Endothelial cell of umbilical vein (primary cell): ENCODE measurements around the gene PPP4R1. TPM values are rescaled to one million over a fixed set of nuclear protein-coding genes. Genes with fewer than 3 reads are reported as not detected.

Experiments
- BruUV-seq: library from RNA; stranded (reverse); fragments of 400-500 nt; replicated peaks from 2 replicates; lab custom pipeline; 2021; lab: Mats Ljungman, UMichigan
- CTCF ChIA-PET: fragments of 300-600, 350-600 bp; sonication (Branson Sonifier 250); formaldehyde crosslinking; loops from one replicate; lab custom pipeline; 2021; ENCODE audit warnings: antibody characterized with exemption, inconsistent platforms; lab: Charles Lee
- POLR2A ChIA-PET: fragments of 300-600, 350-600 bp; sonication (Branson Sonifier 250); formaldehyde crosslinking; loops from one replicate; lab custom pipeline; 2021; ENCODE audit warnings: antibody characterized with exemption, inconsistent platforms; lab: Charles Lee
- DNase-seq: peaks from one replicate; pipeline ENCODE4 v3.0.0-alpha.2; 2011; ENCODE audit warnings: low read depth, low spot score
- FAIRE-seq: peaks from 2 replicates; lab custom pipeline; 2011; peaks lifted over from hg19 to GRCh38; lab: Jason Lieb, UNC
- H2AFZ ChIP-seq: 2 replicates; pipeline ENCODE4 v1.6.0; 2012; ENCODE audit warnings: low read depth, low read length, control low read depth, inconsistent platforms
- H3K27ac ChIP-seq: 2 replicates; pipeline ENCODE4 v1.5.1; 2011; ENCODE audit warnings: low read depth, mild to moderate bottlenecking, control low read depth, low read length, moderate library complexity; ENCODE audit not compliant: insufficient read depth
- H3K27me3 ChIP-seq, 2 experiments: 2 replicates each; pipeline versions ENCODE4 v1.6.0 to v1.6.1; 2011; ENCODE audit warnings: low read length in 2 of 2, mixed read lengths in 1 of 2; ENCODE audit not compliant: control insufficient read depth in 2 of 2, insufficient read depth in 2 of 2
- H3K36me3 ChIP-seq, 2 experiments: 2 replicates in 1 of 2; 3 replicates in 1 of 2; pipeline ENCODE4 v1.5.1; 2011; ENCODE audit warnings: low read length in 2 of 2, mild to moderate bottlenecking in 1 of 2, moderate library complexity in 1 of 2; ENCODE audit not compliant: control insufficient read depth in 2 of 2, insufficient read depth in 2 of 2; ENCODE audit errors: extremely low read depth in 1 of 2
- H3K4me1 ChIP-seq: 3 replicates; pipeline ENCODE4 v1.5.1; 2011; ENCODE audit warnings: mild to moderate bottlenecking, low read length; ENCODE audit not compliant: control insufficient read depth, insufficient read depth; ENCODE audit errors: extremely low read depth
- H3K4me2 ChIP-seq: 2 replicates; pipeline ENCODE4 v1.6.1; 2011; ENCODE audit warnings: low read length, control low read depth, mixed read lengths; ENCODE audit not compliant: insufficient read depth
- H3K4me3 ChIP-seq, 3 experiments: fragments of 200-600 bp in 1 of 3; sonication (generic), shearing (Covaris generic) in 1 of 3; replicated peaks in 1 of 3; 2 replicates each; pipeline ENCODE4 v1.5.1; 2011 to 2016; ENCODE audit warnings: control low read depth in 3 of 3, low read length in 3 of 3, mild to moderate bottlenecking in 2 of 3, inconsistent platforms in 1 of 3, low read depth in 1 of 3, moderate library complexity in 1 of 3; ENCODE audit not compliant: insufficient read depth in 1 of 3
- H3K79me2 ChIP-seq: 2 replicates; pipeline ENCODE4 v1.6.0; 2012; ENCODE audit warnings: low read length, inconsistent platforms; ENCODE audit not compliant: control insufficient read depth, insufficient read depth
- H3K9ac ChIP-seq: replicated peaks from 2 replicates; pipeline ENCODE3; 2011; ENCODE audit warnings: low read length, control low read depth; ENCODE audit not compliant: insufficient read depth; ENCODE audit errors: extremely low read depth
- H3K9me1 ChIP-seq: replicated peaks from 3 replicates; pipeline ENCODE4 v1.6.0; 2011; ENCODE audit warnings: mild to moderate bottlenecking, low read length; ENCODE audit not compliant: control insufficient read depth, insufficient read depth; ENCODE audit errors: extremely low read depth
- H3K9me3 ChIP-seq: replicated peaks from 2 replicates; pipeline ENCODE4 v1.5.1; 2012; ENCODE audit warnings: low read length, inconsistent platforms; ENCODE audit not compliant: control insufficient read depth, insufficient read depth
- H4K20me1 ChIP-seq: replicated peaks from 2 replicates; pipeline ENCODE3; 2011; ENCODE audit warnings: mild to moderate bottlenecking, low read length; ENCODE audit not compliant: control insufficient read depth, insufficient read depth; ENCODE audit errors: extremely low read depth
- CTCF ChIP-seq, 2 donors: IDR thresholded peaks; 1 replicate in 1 of 2; 2 replicates in 1 of 2; pipeline ENCODE4 v1.5.1; 2011; ENCODE audit warnings: low read length in 2 of 2, mild to moderate bottlenecking in 2 of 2, moderate library complexity in 2 of 2, control low read depth in 1 of 2, inconsistent platforms in 1 of 2, low read depth in 1 of 2; ENCODE audit not compliant: insufficient read depth in 1 of 2; ENCODE audit errors: extremely low read depth in 1 of 2
- EZH2 ChIP-seq: IDR thresholded peaks from 2 replicates; pipeline ENCODE4 v1.6.1; 2012; ENCODE audit warnings: borderline replicate concordance, low read depth, mild to moderate bottlenecking, moderate library complexity, low read length, inconsistent platforms; ENCODE audit not compliant: severe bottlenecking
- FOS ChIP-seq: IDR thresholded peaks from 2 replicates; pipeline ENCODE4 v1.6.1; 2011; ENCODE audit warnings: mild to moderate bottlenecking, low read length, moderate library complexity, borderline replicate concordance; ENCODE audit not compliant: insufficient read depth
- GATA2 ChIP-seq: IDR thresholded peaks from 2 replicates; pipeline ENCODE4 v1.7.0; 2011; ENCODE audit warnings: low read depth, mild to moderate bottlenecking, moderate library complexity, mixed read lengths, low read length; ENCODE audit not compliant: insufficient read length, insufficient read depth
- JUN ChIP-seq: IDR thresholded peaks from 2 replicates; pipeline ENCODE4 v1.6.1; 2011; ENCODE audit warnings: borderline replicate concordance, low read depth; ENCODE audit not compliant: insufficient read length, insufficient read depth
- MAX ChIP-seq: IDR thresholded peaks from 2 replicates; pipeline ENCODE4 v1.6.1; 2011; ENCODE audit not compliant: insufficient read depth, insufficient read length
- MYC ChIP-seq: IDR thresholded peaks from one replicate; pipeline ENCODE4 v1.6.1; 2011; ENCODE audit warnings: mild to moderate bottlenecking, low read depth, low read length
- POLR2A ChIP-seq: IDR thresholded peaks from 2 replicates; pipeline ENCODE4 v1.6.1; 2012; ENCODE audit warnings: low read depth, mild to moderate bottlenecking, control low read depth, low read length
- POLR2AphosphoS5 ChIP-seq: IDR thresholded peaks from 2 replicates; pipeline ENCODE4 v1.6.1; 2012; ENCODE audit warnings: low read depth, mild to moderate bottlenecking, control low read depth, low read length, moderate library complexity; ENCODE audit not compliant: insufficient read depth
- dilution Hi-C: fragments of 300-500 bp; cut with MboI; formaldehyde crosslinking; loops from one replicate; pipeline ENCODE4 v1.15.0; 2019; ENCODE audit warnings: low sequenced_read_pairs; ENCODE audit not compliant: extremely low pct_ligation_motif_present
- intact Hi-C: fragments of 100-400 bp; cut with micrococcal nuclease; formaldehyde crosslinking; loops from one replicate; pipeline ENCODE4 v1.10.0; 2022
- polyA plus RNA-seq, 4 experiments: library from polyadenylated mRNA; depleted of rRNA in 3 of 4; stranded (reverse) in 3 of 4; unstranded in 1 of 4; fragments of >200 nt; gene quantifications; 2 replicates each; pipeline versions ENCODE4 v1.2.1 to v1.2.3, GENCODE V29; 2011 to 2012; ENCODE audit warnings: missing spikeins in 1 of 4
- total RNA-seq: library from RNA; stranded (reverse); gene quantifications from 2 replicates; pipeline ENCODE4 v1.2.3, GENCODE V29; 2021

The PPP4R1 gene
- total and polyA plus RNA-seq, 2 donors (not counting 3 experiments of a cell fraction or from before 2014, with no cell fraction given): 138 to 152 TPM

- no peaks in the 10 kb centered on the region for H3K9me1 ChIP-seq
- no peaks in the 10 kb centered on the region for H4K20me1 ChIP-seq
- CTCF ChIA-PET: interaction anchor here (0.9 to 4.8 kb wide), 9 partner anchors 10 to 441 kb away, joined by 3 to 66 read pairs (median 4); partner anchors contain the start of gene TWSG1
- POLR2A ChIA-PET: no interaction called here
- dilution Hi-C loops (no loop called here), intact Hi-C loops (loop anchor here (10.0 kb wide), 2 partner anchors 109 to 229 kb away; no protein-coding TSS in a partner anchor)
- no peak overlapping the region for H2AFZ ChIP-seq
- H3K4me2 ChIP-seq: no peak overlapping the region
- no peaks in the 10 kb centered on the region for H3K27me3 ChIP-seq
- peaks cover 10% of the 10 kb centered on the region for H3K4me1 ChIP-seq
- H3K9ac ChIP-seq: no peak overlapping the region
- H3K9me3 ChIP-seq: no peaks in the 10 kb centered on the region
- TF ChIP-seq EZH2: no peak
- no peak for TF ChIP-seq CTCF (IDR thresholded peaks at IDR 0.05; ENCODE audit: extremely low read depth in 1 of 2, insufficient read depth in 1 of 2, low read depth in 1 of 2, low read length in 2 of 2)
- TF ChIP-seq FOS: no peak
- TF ChIP-seq POLR2A: no peak
- TF ChIP-seq POLR2AphosphoS5: no peak
- TF ChIP-seq MYC: no peak
- TF ChIP-seq MAX: no peak
- TF ChIP-seq JUN: no peak
- no peak for TF ChIP-seq GATA2
- no TSS peak for BruUV-seq
- peaks cover 16% of the 10 kb centered on the region for H3K79me2 ChIP-seq
- H3K27ac ChIP-seq: no peak overlapping the region
- FAIRE-seq (no peak), DNase-seq (no peak)
- H3K36me3 ChIP-seq: peaks cover 0 to 2% of the 10 kb centered on the region in 2 experiments
- no peak overlapping the region for H3K4me3 ChIP-seq
Measured at GRCh38 chr18:9513971-9514512, 100.3 kb downstream of the PPP4R1 start.
